HG03442 (cell line): ENCODE results near the gene GHRHR.

Experiments
- ATAC-seq: cut with Tn5 transposase; IDR thresholded peaks from one replicate; pipeline ENCODE4 v1.9.1; 2021; ENCODE audit warnings: mild to moderate bottlenecking, moderate library complexity; ENCODE audit not compliant: unreplicated experiment

The GHRHR gene

DNA sequence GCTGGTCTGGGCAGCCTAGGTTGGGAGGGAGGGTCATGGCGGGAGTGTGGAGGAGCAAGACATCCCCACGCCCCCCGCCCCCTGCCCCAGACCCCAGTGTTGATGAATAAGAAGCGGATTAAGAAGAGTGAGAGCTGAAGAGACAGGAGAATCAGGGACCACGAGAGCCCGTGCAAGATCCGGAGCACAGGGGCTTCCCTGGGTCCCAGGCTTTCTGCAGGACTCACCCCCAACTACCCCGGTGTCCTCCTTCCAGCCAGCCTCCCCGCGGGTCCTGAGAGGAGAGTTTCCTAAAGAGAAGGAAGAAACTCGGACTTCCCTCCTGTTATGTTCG, 20.1 kb downstream of the GHRHR start:
- no peak for ATAC-seq

DNA sequence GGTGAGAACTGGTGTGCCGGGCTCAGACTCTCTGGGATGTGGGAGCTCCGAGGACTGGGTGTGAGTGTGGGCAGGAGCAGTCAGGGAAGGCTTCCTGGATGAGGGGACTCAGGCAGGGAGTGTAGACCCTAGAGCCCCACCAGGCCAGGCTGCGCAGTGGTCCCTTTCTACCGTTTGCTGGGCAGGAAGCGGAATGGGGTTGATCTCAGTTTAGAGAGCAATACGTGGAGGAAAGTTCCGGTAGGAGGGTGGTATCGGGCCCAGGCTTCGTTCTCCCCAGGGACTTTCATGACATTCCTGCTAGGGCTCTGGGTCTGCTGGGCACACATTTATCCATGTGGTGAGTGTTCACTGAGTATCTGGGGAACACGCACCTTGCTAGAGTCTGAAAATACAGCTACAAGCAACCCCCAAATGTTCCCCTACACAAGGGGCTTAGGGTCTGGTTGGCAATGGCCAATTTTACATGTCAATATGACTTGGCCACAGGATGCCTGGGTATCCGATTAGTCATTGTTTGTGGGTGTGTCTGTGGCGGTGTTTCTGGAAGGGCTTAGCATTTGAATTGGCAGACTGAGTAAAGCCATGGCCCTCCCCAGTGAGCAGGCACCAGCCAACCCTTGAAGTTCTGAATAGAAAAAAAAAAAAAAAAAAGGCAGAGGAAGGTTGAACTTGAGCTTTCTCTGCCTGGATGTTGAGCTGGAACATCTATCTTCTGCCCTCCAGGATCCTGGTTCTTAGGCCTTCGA, 20.8 kb downstream of the GHRHR start:
- ATAC-seq: no peak

DNA sequence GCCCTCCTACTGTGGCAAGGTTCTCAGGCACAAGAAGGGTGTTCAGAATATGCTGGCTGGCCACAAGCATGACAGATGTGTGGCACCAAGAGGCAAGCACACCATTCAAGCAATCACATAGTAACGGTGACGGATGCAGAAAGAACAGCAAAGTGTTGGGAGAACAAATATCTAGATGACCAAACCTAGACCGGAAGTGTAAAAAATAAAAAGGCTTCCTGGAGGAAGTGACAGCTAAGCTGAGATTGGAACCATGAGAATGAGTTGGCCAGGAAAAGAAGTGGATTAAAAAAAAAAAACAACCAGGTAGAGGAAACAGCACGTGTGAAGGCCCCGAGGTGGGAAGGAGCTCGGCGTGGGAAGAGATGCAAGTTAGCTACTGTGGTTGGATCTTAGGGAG, 22.0 kb downstream of the GHRHR start:
- no peak for ATAC-seq

DNA sequence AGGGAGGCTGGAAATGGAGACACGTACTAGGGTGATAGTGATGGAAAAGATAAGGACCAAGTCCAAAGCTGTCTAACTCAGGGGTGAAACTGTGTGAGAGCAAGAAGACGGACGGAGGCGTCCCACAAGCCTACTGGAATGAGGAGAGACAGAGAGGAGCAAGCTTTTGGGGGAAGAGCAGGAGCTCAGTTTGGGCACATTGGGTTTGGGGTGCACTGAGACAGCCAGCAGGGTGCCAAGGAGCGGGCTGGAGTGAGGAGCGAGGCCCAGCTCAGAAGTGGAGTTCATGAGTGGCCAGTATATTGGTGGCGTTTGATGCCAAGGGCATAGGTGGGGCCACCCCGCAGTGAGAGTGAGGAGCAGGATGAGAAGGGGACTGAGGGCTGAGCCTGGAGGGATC, 22.6 kb downstream of the GHRHR start:
- no peak for ATAC-seq

DNA sequence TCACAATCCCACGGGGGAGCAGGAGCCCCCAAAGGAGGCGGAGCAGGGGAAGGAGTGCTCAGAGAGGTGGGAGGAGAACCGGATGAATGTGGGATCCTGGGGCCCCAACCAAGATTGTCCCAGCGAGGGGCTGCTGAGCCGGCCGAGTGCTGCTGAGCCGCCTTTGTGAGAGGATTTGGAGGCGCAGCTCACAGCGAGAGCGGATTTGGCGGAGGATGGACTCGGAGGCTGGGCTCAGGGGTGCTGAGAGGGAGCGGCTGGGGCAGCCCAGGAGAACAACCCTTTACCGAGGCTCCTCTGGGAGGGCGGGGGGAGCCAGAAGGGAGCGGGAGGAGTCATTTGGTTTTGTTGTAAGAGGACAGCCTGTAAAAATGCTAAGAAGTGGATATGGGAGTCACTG, 23.0 kb downstream of the GHRHR start:
- no peak for ATAC-seq

DNA sequence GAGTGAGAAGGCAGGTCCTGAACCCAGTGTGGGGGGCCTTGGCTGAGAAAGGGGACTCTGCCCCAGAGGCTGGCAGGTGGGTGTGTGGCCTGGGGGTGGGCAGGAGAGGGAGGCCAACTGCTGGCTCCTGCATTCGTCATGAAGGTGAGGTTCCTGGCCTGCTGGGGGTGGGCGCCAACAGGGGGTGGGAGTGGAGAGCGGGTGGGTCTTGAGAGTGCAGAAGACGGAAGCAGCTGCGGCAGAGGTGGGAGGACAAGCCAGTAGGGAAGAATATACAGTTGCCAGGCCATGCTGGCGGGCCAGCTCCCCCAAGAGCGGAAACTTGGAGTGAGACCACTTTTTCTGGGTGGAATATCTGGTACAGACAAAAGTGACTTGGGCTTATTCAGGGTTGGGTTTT, 23.4 kb downstream of the GHRHR start:
- ATAC-seq: no peak

DNA sequence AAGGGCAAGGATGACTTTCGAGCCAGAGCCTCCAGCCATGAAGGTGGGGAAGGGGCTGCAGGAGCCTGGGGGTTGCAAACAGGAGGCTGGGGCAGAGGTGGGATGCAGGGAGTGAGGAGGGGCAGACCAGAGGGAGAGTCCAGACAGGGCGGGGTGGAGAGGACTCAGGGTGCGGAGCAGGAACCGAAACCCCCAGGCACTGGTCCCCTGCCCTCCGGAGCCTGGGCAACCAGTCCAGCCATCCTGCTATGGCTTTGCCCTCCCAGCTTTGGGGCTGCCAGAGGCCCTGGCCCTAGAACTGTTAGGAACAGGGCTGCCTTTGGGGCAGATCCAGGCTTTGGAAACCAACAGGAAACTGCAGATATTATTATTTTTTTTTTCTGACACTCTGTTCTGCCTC, 24.2 kb downstream of the GHRHR start:
- ATAC-seq: no peak

DNA sequence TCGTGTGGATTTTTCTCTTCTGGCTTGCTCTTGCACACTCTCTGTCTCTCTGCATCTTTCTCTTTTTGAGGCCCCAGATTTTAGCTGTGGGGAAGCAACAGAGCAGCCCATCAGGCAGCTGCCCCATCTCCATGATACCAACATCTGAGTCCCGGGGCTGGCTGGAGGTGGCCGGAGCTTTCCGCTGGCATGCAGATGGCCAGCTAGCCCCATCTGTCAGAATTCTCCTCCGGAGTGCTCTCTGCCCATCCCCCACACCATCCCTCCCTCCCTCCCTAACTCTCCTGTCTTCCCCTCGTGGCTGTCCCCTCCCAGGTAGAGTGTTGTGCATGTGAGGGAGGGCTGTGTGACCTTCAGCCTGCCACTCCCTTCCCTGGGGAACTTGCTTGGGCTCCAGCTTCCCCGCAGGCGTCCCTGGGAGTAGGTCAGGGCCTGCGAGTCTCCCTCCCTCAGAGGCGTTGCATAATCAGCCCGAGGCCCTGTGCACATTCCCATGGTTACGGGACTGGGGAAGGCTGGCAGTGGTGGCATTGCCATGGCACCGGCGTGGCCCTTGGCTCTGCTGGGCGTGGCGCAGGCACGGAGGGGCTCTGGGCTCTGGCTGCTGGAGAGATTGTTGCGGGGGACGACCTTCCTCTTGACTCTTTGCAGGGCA, 24.7 kb downstream of the GHRHR start:
- ATAC-seq: no peak

DNA sequence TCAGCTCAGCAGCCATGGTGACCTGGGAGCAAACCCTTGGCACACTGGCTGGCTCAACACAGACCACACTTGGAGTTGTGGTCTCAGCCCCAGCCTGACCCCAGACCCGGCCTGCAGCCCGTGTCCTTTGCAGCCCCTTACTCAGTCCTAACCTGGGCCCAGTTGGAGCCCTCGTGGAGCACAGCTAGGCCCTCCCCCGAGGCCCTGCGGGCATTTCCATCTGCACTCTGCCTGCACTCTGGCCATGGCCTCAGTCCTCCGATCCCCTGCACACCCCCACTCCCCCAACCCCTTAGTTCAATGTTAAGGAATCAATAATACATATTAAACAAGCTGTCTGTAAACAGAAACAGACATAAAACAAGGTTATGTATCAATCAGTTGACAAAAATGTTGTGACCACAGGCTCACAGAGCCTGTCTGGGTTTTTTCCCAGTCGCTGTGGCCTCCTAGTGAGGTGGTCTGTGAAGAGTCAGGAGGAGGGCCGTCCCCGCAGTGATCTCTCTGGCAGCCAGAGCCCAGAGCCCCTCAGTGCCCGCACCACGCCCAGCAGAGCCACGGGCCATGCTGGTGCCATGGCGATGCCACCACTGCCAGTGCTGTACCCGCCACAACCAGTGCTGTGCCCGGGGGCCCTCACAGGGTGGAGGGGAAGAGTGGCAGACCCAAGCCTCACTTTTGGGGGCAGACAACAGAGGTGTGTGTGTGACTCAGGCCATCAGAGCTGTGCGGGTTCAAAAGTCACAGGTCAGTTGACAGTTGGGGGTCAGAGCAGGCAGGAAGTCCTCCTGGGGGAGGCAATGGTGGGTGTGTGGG, 25.5 kb downstream of the GHRHR start:
- no peak for ATAC-seq

DNA sequence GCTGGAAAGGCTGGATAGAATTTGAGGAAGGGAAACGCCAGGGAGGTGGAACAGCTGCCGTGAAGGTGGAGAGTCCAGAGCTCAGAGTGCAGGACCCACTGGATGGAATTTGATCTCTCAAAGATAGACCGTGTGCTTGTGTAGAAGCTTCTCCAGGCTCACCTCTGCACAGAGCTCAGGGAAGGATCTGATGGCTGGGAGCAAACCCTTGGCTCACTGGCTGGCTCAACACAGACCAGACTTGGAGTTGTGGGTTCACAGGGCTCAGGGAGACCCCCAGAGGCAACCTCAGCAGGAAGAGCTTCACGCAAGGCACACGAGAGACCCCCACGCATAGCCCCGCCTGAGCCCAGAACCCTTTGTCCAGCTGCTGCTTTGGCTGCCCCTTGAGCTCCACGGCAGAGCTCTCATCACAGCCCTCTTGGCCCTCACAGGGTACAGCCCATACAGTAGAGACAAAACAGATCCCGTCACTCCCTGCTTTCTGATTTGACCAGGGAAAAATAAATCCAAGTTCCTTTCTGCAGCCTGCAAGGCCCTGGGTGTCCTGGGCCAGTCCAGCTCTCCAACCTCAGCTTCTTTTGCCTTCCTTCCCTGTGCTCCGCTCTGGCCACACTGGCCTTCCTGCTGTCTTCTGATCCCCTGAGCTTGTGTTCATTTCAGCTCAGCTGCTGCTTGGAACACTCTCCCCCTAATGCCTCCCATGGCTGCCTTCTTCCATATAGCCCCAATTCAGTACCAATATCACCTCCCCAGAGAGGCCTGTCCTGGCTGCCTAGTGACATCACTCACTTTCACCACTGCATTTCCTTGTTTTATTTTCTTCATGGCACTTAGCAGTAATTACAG, 26.3 kb downstream of the GHRHR start:
- ATAC-seq: no peak

DNA sequence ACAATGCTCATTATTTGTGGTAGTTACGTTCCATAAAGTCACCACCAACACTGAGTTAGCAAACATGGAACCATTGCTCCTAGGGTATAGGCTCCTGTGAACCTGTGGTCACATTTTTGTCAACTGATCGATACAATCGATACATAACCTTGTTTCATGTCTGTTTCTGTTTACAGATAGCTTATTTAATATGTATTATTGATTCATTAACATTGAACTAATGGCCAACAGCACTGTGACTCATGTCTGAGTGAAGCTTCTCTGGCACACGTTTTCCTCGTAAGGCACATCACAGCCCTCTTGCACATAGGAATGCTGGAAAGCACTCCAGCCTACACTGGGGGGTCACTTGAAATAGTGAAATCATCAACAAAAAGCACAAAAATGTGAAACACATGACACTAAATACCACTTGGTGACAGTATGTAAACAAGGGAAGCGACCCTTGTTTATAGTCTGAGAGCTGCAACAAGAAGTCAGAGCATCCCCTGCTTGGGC, 27.0 kb downstream of the GHRHR start:
- no peak for ATAC-seq

DNA sequence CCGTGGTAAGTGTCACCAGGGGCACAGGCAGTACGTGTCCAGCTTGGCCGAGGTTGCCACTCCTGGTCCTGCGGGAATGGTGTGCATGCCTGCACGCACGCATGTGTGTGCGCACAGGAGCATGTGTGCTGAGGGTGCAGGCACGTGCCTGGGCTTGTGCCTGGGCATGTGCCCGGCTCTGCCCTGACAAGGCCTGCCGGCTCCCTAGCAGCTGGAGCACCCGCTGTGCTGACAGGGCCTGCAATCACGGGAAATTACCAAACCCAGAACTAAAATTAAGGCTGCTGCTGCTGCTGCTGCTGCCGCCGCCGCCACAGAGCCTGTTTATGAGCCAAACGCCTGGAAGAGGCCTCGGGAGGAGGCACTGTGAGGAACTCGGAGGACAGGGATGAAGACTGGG, 28.7 kb downstream of the GHRHR start:
- ATAC-seq: no peak

DNA sequence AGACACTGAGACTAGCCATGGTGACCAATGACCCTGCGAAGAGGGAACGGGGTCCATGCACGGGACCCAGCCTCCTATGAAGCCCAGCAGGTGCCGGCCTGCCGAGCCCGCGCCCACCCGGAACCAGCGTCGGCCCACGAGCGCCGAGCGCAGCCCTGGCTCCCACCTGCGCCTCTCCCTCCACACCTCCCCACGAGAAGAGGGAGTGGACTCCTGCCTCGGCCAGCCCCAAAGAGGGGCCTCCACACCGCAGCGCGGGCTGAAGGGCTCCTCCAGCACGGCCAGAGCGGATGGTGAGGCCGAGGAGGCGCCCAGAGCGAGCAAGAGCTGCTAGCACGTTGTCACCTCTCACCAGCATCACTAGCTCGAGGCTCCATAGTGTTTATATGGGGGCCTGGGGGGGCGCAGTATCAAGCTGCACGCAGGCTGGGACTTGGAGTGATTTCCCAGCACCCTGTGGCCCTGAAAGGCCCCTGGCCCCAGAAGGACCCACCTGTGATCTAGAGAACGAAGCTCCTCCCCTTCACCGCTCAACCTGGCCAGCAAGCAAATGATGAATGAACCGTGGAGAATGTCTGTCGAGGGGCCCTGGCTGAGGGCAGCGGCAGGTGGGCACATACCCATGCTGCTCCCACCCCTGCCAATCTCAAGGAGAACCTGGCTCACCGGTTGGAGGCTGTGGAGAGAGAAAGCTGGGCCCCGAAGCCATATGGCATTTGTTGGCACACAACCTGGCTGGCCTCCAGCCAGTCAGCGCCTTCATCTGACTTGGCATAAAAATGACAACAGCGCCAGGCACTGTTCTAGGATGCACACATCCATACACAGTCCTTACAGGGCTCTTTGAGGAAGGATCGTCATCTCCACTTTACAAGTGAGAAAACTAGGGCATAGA, 30.7 kb downstream of the GHRHR start:
- no peak for ATAC-seq

DNA sequence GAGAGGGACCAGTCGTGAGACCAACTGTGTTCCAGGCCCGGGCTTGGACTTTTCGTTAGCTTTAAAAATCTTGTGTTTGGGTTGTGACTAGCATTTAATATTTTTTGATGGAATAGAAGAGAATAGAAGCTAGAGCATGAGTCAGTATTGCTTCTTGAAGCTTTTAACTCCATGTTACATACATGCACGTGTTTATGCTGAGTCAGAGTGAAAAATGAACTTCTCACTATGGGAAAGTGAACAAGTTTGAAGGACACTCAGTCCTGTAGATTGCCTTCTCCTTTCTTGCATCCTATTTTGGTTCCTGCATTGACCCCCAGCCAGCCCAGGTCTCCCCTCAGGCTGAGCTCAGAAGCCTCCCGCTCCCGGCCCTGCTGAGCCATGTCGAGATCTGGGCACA, 31.8 kb downstream of the GHRHR start:
- no peak for ATAC-seq

DNA sequence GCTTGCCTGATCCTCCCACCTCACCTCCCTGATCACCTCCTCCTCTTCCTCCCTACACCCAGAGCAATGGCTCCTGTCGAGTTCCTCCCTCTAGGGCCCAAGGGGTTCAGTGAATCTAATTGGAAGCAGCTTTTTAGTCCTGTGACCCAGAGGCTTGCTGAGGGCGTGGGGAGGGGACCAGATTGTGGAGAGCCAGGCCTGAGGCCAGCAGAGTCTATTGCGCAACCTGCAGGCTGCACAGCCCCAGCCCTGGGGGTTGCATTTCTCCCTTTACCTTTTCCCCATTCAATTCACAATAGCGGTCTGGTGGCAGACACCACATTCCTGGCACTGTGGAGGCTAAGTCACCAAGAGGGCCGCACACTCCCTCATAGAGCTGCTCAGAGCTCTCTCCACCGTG, 32.5 kb downstream of the GHRHR start:
- ATAC-seq: no peak

DNA sequence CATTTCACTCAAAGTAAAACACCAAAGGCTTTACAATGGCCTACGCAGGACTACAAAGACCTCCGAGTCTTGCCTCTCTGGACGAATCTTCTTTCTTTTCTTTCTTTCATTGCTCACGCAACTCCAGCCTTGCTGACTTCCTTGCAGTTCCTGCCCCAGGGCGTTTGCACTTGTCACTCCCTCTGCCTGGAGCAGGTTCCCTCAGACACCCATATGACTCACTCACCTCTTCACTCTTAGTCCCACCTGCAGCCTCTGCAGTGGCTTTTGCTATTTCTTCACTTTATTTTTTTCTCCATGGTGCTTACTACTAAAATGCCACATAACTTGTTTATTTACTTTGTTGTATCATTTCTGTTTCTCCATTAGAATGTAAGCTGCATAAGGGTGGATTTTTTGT, 33.1 kb downstream of the GHRHR start:
- ATAC-seq: no peak

DNA sequence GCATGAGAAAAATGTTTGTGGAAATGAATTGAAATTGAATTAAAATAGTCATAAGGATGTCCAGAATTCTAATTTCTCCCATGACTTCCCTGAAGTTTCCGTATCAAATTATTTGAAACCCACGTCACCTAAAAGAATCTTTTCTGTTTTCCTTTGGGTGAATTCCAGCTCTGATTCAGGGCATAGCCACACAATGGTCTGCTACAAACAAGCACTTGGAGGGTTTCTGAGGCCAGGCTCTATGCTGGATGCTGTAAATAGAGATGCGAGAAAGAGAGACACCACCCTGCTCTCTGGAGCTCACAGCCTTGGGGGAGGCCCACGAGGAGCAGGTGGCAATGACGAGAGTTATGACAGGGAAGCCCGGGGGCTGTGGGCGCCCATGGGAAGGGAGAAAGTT, 33.6 kb downstream of the GHRHR start:
- ATAC-seq: no peak

DNA sequence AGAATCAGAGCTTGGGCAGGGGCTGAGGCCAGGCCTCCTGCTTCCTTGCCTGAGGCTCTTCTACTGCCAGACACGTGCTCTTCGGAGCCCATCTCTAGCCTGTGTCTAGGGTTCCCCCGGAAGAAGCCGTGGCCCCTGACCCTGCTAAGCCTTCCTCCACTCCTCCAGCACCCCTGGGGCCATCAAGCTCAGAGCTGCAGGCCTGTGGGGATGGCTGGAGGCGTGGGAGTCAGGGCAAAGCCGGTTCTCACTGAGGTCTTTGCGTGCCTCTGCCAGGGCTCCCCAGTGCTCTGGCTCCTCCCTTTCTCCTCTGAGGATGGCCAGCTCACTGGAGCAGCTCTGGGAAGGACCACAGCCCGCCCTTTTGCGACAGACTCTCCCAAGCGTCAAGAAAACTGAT, 34.4 kb downstream of the GHRHR start:
- no peak for ATAC-seq

DNA sequence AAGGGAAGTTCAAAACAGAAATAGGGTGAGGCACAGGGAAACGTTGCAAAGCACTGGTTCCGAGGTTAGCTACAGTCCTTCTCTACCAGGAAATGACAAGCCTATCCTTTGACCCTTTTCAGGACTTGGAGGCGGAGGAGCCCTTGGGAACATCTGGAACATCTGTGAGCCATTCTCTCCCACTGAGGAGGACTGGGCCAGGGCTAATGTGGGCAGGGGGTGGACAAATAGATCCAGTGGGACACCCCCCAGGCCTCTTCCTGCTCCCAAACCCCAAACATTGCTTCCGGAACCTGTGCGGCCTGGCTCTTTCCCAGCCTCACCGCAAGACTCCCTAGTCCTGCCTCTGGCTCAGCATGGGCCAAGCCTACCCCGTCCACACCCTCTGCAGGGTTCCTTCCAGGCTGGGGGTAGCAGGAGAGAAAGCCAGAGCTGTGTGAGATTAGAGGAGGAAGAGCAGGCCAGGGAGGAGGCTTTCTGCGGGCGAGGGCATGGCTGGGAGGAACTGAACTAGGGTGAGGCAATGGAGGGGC, 36.5 kb downstream of the GHRHR start:
- ATAC-seq: no peak

DNA sequence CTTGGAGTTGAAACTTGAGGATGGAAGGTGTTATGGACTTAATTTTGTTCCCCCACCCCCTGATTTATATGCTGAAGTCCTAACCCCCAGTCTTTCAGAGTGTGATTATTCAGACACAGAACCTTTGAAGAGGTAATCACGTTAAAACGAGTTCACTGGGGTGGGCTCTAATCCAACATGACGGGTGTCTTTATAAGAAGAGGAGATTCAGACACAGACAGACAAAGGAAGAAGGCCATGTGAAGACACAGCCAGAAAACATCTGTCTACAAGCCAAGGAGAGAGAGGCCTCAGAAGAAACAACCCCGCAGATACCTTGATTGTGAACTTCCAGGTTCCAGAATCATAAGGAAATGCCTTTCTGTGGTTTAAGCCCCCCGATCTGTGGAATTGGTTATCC, 37.0 kb downstream of the GHRHR start:
- no peak for ATAC-seq
